Neutrophil (primary cell): Measurements from ENCODE around the gene ATXN1.
"Not testable (repeated sequence)": the region's sequence is repeated elsewhere in the genome, so short reads cannot be mapped to it uniquely, and the experiment has no call there.

Experiments
- H3K27ac ChIP-seq: fragments of 200-600 bp; sonication (generic); 2 replicates; pipeline ENCODE4 v1.5.1; 2016; ENCODE audit warnings: mild to moderate bottlenecking, moderate library complexity
- H3K27me3 ChIP-seq: fragments of 200-600 bp; sonication (generic); 2 replicates; pipeline ENCODE4 v1.6.0; 2016; ENCODE audit warnings: mild to moderate bottlenecking
- H3K36me3 ChIP-seq: fragments of 200-600 bp; sonication (generic); 2 replicates; pipeline ENCODE4 v1.5.1; 2017
- H3K4me1 ChIP-seq, 2 experiments: fragments of 200-600 bp in 1 of 2; sonication (generic) in 1 of 2; 1 replicate in 1 of 2; 2 replicates in 1 of 2; pipeline versions ENCODE4 v1.5.1 to v1.6.1; 2013 to 2016; ENCODE audit warnings: low read depth in 1 of 2, low read length in 1 of 2, mild to moderate bottlenecking in 1 of 2, moderate library complexity in 1 of 2; ENCODE audit not compliant: control insufficient read depth in 1 of 2, insufficient read depth in 1 of 2
- H3K4me3 ChIP-seq, 2 experiments: fragments of 200-600 bp in 1 of 2; sonication (generic) in 1 of 2; 1 replicate in 1 of 2; 2 replicates in 1 of 2; pipeline ENCODE4 v1.5.1; 2013 to 2016; ENCODE audit warnings: low read depth in 1 of 2, low read length in 1 of 2, mild to moderate bottlenecking in 1 of 2, moderate library complexity in 1 of 2
- H3K9me3 ChIP-seq: fragments of 200-600 bp; sonication (generic); 2 replicates; pipeline ENCODE4 v1.5.1; 2016
- TF ChIP-seq, protein P1 (sequence below): fragments of 200-600 bp; sonication (generic); IDR thresholded peaks from 2 replicates; pipeline ENCODE4 v1.5.1; 2016; ENCODE audit warnings: antibody characterized with exemption

The ATXN1 gene

DNA sequence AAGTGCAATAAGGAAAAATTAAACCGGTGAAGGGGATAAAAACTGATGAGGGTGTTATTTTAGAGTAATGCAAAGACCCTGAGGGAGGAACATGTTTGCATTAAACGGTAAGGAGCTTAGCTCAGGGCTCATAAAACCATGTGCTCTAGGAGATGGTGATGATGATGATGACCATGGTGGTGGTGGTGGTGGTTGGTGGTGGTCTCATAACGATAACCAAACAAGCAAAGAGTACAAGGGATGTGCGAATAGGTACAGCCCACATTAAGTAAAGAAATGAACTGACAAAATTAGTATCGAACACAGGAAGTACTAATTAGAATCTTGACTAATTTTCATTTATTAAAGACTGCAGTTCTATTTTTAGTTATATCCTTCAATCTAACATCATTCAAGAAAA is 139.1 kb downstream of the ATXN1 start:
- no peak overlapping the region for H3K27ac ChIP-seq

DNA sequence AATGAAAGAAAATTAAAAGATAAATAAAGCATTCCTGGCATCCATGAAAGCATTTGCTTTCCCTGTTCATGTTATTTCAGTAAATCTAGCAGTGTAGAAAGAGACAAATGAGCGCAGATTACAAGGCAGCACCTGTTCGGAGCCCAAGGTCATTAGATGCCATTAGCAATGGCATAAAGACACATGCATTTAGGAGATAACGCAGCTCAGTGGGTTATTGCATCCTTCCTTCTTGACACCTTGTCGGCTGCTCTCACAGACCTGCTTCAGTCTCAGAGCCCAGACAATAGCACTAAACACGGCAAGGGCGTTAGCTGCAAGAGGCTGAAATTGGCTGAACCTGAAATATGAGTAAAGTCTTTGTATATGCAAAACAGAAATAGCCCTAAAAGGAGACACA is 140.3 kb downstream of the ATXN1 start:
- H3K9me3 ChIP-seq: no peaks in the 10 kb centered on the region
- peaks cover 0 to 2% of the 10 kb centered on the region in 2 experiments for H3K4me1 ChIP-seq
- TF ChIP-seq, protein P1, sequence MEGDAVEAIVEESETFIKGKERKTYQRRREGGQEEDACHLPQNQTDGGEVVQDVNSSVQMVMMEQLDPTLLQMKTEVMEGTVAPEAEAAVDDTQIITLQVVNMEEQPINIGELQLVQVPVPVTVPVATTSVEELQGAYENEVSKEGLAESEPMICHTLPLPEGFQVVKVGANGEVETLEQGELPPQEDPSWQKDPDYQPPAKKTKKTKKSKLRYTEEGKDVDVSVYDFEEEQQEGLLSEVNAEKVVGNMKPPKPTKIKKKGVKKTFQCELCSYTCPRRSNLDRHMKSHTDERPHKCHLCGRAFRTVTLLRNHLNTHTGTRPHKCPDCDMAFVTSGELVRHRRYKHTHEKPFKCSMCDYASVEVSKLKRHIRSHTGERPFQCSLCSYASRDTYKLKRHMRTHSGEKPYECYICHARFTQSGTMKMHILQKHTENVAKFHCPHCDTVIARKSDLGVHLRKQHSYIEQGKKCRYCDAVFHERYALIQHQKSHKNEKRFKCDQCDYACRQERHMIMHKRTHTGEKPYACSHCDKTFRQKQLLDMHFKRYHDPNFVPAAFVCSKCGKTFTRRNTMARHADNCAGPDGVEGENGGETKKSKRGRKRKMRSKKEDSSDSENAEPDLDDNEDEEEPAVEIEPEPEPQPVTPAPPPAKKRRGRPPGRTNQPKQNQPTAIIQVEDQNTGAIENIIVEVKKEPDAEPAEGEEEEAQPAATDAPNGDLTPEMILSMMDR: no peak
- H3K27ac ChIP-seq: no peak overlapping the region
- H3K36me3 ChIP-seq: no peaks in the 10 kb centered on the region
- H3K27me3 ChIP-seq: no peaks in the 10 kb centered on the region
- H3K4me3 ChIP-seq: no peak overlapping the region

More for the DNA sequence above, 139.1 kb downstream of the ATXN1 start:
- no peaks in the 10 kb centered on the region for H3K27me3 ChIP-seq
- TF ChIP-seq, protein P1: no peak
- peaks cover 4 to 8% of the 10 kb centered on the region in 2 experiments for H3K4me1 ChIP-seq
- H3K9me3 ChIP-seq: no peaks in the 10 kb centered on the region
- no peaks in the 10 kb centered on the region for H3K36me3 ChIP-seq
- H3K4me3 ChIP-seq: no peak overlapping the region

GRCh38 chr6:16619777-16620176 is 141.5 kb downstream of the ATXN1 start:
- no peak overlapping the region for H3K27ac ChIP-seq
- TF ChIP-seq, protein P1: no peak
- no peaks in the 10 kb centered on the region for H3K4me1 ChIP-seq
- H3K36me3 ChIP-seq: no peaks in the 10 kb centered on the region
- H3K4me3 ChIP-seq: no peak overlapping the region
- H3K9me3 ChIP-seq: no peaks in the 10 kb centered on the region
- H3K27me3 ChIP-seq: no peaks in the 10 kb centered on the region

GRCh38 chr6:16618962-16619361 is 142.3 kb downstream of the ATXN1 start:
- H3K9me3 ChIP-seq: no peaks in the 10 kb centered on the region
- no peaks in the 10 kb centered on the region for H3K36me3 ChIP-seq
- TF ChIP-seq, protein P1: no peak
- H3K4me1 ChIP-seq: no peaks in the 10 kb centered on the region
- H3K27me3 ChIP-seq: no peaks in the 10 kb centered on the region
- no peak overlapping the region for H3K4me3 ChIP-seq
- H3K27ac ChIP-seq: no peak overlapping the region

DNA sequence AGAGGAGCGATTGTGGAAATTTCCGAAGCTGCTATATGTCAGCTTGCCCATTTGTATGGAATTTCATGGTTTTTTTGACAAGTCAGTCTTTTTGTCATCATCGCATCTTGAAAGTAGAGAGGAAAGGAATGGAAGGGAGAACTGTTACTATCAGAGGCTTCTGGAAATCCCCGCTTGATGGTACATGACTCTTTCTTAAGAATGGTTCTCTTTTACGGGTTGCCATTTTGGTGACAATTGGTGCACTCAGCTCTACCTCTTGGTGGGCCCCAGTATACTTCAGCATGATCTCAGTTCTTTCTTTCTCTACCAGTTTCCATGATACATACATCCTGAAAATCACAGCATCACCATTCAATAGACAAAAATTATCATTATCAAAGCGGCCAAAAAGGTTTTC is 146.0 kb downstream of the ATXN1 start:
- H3K27ac ChIP-seq, H3K4me1 ChIP-seq, H3K4me3 ChIP-seq, H3K27me3 ChIP-seq, H3K9me3 ChIP-seq, H3K36me3 ChIP-seq: not testable (repeated sequence)

DNA sequence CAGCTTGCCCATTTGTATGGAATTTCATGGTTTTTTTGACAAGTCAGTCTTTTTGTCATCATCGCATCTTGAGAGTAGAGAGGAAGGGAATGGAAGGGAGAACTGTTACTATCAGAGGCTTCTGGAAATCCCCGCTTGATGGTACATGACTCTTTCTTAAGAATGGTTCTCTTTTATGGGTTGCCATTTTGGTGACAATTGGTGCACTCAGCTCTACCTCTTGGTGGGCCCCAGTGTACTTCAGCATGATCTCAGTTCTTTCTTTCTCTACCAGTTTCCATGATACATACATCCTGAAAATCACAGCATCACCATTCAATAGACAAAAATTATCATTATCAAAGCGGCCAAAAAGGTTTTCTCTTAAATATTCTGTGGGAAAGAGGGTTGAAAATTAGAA is 147.1 kb downstream of the ATXN1 start:
- H3K36me3 ChIP-seq, H3K27me3 ChIP-seq, H3K9me3 ChIP-seq, H3K4me3 ChIP-seq, H3K4me1 ChIP-seq, H3K27ac ChIP-seq: not testable (repeated sequence)

DNA sequence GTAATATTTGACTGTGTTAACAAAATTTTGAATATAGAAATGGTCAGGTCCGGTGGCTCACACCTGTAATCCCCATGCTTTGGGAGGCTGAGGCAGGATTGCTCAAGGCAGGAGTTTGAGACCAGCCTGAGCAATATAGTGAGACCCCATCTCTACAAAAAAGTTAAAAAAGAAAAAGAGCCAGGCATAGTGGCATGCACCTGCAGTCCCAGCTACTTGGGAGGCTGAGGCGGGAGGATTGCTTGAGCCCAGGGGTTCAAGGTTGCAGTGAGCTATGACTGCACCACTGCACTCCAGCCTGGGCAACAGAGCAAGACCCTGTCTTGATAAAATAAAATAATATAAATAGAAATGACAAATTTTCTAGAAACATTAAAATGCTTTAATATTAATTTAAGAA is 147.8 kb downstream of the ATXN1 start:
- not testable (repeated sequence) for H3K27ac ChIP-seq, H3K27me3 ChIP-seq, H3K36me3 ChIP-seq, H3K4me1 ChIP-seq, H3K4me3 ChIP-seq, H3K9me3 ChIP-seq
